ENCODE measurements around the gene GNMT. TPM values are rescaled to one million over a fixed set of nuclear protein-coding genes. Genes with fewer than 3 reads are reported as not detected.

The GNMT gene
- total and polyA plus RNA-seq, 2 experiments from 2014 or later, result 4.4 to 16.2 TPM

- Histone ChIP-seq H3K4me1 (ENCODE audit: insufficient read depth) (peaks cover 16% of the 10 kb centered on the region), H3K36me3 (replicated peaks; ENCODE audit: insufficient read depth, low read depth) (no peaks in the 10 kb centered on the region), H3K27ac (no peak overlapping the region), H3K27me3 (no peaks in the 10 kb centered on the region), H3K4me2 (no peak overlapping the region), H2AFZ (no peak overlapping the region), H4K20me1 (ENCODE audit: insufficient read depth, poor library complexity, severe bottlenecking) (no peaks in the 10 kb centered on the region), H3K9me3 (ENCODE audit: low read depth) (no peaks in the 10 kb centered on the region), H3K4me3 (no peak overlapping the region), H3K79me2 (peaks cover 62% of the 10 kb centered on the region), H3K9me2 (replicated peaks; ENCODE audit: insufficient read depth) (no peaks in the 10 kb centered on the region)
- WGBS (ENCODE audit: low lambda C conversion rate, missing lambda C conversion rate), result 90% methylated on average over 3 of the region's 3 CpGs
- no peak for DNase-seq (ENCODE audit: low spot score)
- TF ChIP-seq CTCF (IDR thresholded peaks at IDR 0.05; ENCODE audit: poor library complexity) (no peak), EZH2phosphoT487 (IDR thresholded peaks at IDR 0.05; ENCODE audit: low read depth, severe bottlenecking, unreplicated experiment) (no peak), EZH2 (IDR thresholded peaks at IDR 0.05; ENCODE audit: borderline replicate concordance) (no peak)
Measured at GRCh38 chr6:42932412-42932811, 28.1 kb upstream of the GNMT start.

GRCh38 chr6:42933205-42933604 lies 27.3 kb upstream of the GNMT start:
- H3K27ac ChIP-seq, result no peak overlapping the region

GRCh38 chr6:42935322-42935721 lies 25.2 kb upstream of the GNMT start:
- Histone ChIP-seq H3K9me2 (replicated peaks; ENCODE audit: insufficient read depth) (no peaks in the 10 kb centered on the region), H3K27ac (no peak overlapping the region), H3K4me1 (ENCODE audit: insufficient read depth) (peaks cover 10% of the 10 kb centered on the region), H3K4me3 (no peak overlapping the region), H3K36me3 (replicated peaks; ENCODE audit: insufficient read depth, low read depth) (no peaks in the 10 kb centered on the region), H4K20me1 (ENCODE audit: insufficient read depth, poor library complexity, severe bottlenecking) (no peaks in the 10 kb centered on the region), H3K27me3 (no peaks in the 10 kb centered on the region), H2AFZ (no peak overlapping the region), H3K9me3 (ENCODE audit: low read depth) (no peaks in the 10 kb centered on the region), H3K79me2 (peaks cover 62% of the 10 kb centered on the region), H3K4me2 (no peak overlapping the region)
- TF ChIP-seq CTCF (IDR thresholded peaks at IDR 0.05; ENCODE audit: poor library complexity), result no peak
- no peak for TF ChIP-seq EZH2 (IDR thresholded peaks at IDR 0.05; ENCODE audit: borderline replicate concordance)
- no peak for TF ChIP-seq EZH2phosphoT487 (IDR thresholded peaks at IDR 0.05; ENCODE audit: low read depth, severe bottlenecking, unreplicated experiment)
- WGBS (ENCODE audit: low lambda C conversion rate, missing lambda C conversion rate), result 98% methylated on average over 7 of the region's 7 CpGs
- DNase-seq (ENCODE audit: low spot score), result no peak

More at GRCh38 chr6:42933205-42933604, 27.3 kb upstream of the GNMT start:
- 49% methylated on average over 3 of the region's 3 CpGs for WGBS (ENCODE audit: low lambda C conversion rate, missing lambda C conversion rate)
- Histone ChIP-seq H2AFZ (no peak overlapping the region), H3K4me2 (no peak overlapping the region), H3K9me2 (replicated peaks; ENCODE audit: insufficient read depth) (no peaks in the 10 kb centered on the region), H3K36me3 (replicated peaks; ENCODE audit: insufficient read depth, low read depth) (no peaks in the 10 kb centered on the region), H3K9me3 (ENCODE audit: low read depth) (no peaks in the 10 kb centered on the region), H3K4me1 (ENCODE audit: insufficient read depth) (peaks cover 14% of the 10 kb centered on the region), H3K4me3 (no peak overlapping the region), H3K79me2 (peaks cover 62% of the 10 kb centered on the region), H4K20me1 (ENCODE audit: insufficient read depth, poor library complexity, severe bottlenecking) (no peaks in the 10 kb centered on the region), H3K27me3 (no peaks in the 10 kb centered on the region)
- TF ChIP-seq EZH2phosphoT487 (IDR thresholded peaks at IDR 0.05; ENCODE audit: low read depth, severe bottlenecking, unreplicated experiment) (no peak), EZH2 (IDR thresholded peaks at IDR 0.05; ENCODE audit: borderline replicate concordance) (no peak), CTCF (IDR thresholded peaks at IDR 0.05; ENCODE audit: poor library complexity) (no peak)
- no peak for DNase-seq (ENCODE audit: low spot score)

- H4K20me1 ChIP-seq (ENCODE audit: insufficient read depth, poor library complexity, severe bottlenecking), result no peaks in the 10 kb centered on the region
- DNase-seq (ENCODE audit: low spot score), result no peak
- no peak overlapping the region for H2AFZ ChIP-seq
- 95% methylated on average over 11 of the region's 11 CpGs for WGBS (ENCODE audit: low lambda C conversion rate, missing lambda C conversion rate)
- no peak for TF ChIP-seq EZH2phosphoT487 (IDR thresholded peaks at IDR 0.05; ENCODE audit: low read depth, severe bottlenecking, unreplicated experiment)
- no peak for TF ChIP-seq EZH2 (IDR thresholded peaks at IDR 0.05; ENCODE audit: borderline replicate concordance)
- no peak for TF ChIP-seq CTCF (IDR thresholded peaks at IDR 0.05; ENCODE audit: poor library complexity)
- H3K27me3 ChIP-seq, result no peaks in the 10 kb centered on the region
- H3K9me2 ChIP-seq (replicated peaks; ENCODE audit: insufficient read depth), result no peaks in the 10 kb centered on the region
- no peak overlapping the region for H3K4me2 ChIP-seq
- no peaks in the 10 kb centered on the region for H3K36me3 ChIP-seq (replicated peaks; ENCODE audit: insufficient read depth, low read depth)
- no peak overlapping the region for H3K4me3 ChIP-seq
- H3K79me2 ChIP-seq, result peaks cover 53% of the 10 kb centered on the region
- no peaks in the 10 kb centered on the region for H3K9me3 ChIP-seq (ENCODE audit: low read depth)
- H3K4me1 ChIP-seq (ENCODE audit: insufficient read depth), result peaks cover 2% of the 10 kb centered on the region
- no peak overlapping the region for H3K27ac ChIP-seq
Measured at GRCh38 chr6:42936398-42936797, 24.2 kb upstream of the GNMT start.
